GM12878 (cell line): ENCODE data around the gene TIA1. TPM values are rescaled to one million over a fixed set of nuclear protein-coding genes. Genes with fewer than 3 reads are reported as not detected.

Source experiments
- ATF2 ChIP-seq: IDR thresholded peaks from 2 replicates; pipeline ENCODE4 v1.6.1; 2012; ENCODE audit warnings: low read length, inconsistent platforms
- BACH1 ChIP-seq: fragments of 450-650 bp; IDR thresholded peaks from 2 replicates; pipeline ENCODE4 v1.6.1; 2017; ENCODE audit warnings: mild to moderate bottlenecking, borderline replicate concordance
- CREM ChIP-seq: IDR thresholded peaks from 2 replicates; pipeline ENCODE4 v1.6.1; 2014; ENCODE audit warnings: antibody characterized with exemption, low read depth
- CUX1 ChIP-seq: IDR thresholded peaks from 2 replicates; pipeline ENCODE4 v1.6.1; 2012; ENCODE audit warnings: improper control_type of control experiment, low read depth, low read length; ENCODE audit not compliant: insufficient replicate concordance
- ESRRA ChIP-seq: IDR thresholded peaks from 2 replicates; pipeline ENCODE4 v1.6.1; 2012; ENCODE audit warnings: mild to moderate bottlenecking, low read length, improper control_type of control experiment
- ETV6 ChIP-seq, 2 experiments: fragments of 450-650 bp in 1 of 2; IDR thresholded peaks in 1 of 2; conservative IDR thresholded peaks in 1 of 2; 2 replicates each; pipeline ENCODE4 v1.6.1; 2014; ENCODE audit warnings: antibody characterized with exemption in 1 of 2, borderline replicate concordance in 1 of 2, low read depth in 1 of 2, mild to moderate bottlenecking in 1 of 2, moderate library complexity in 1 of 2
- FOXM1 ChIP-seq: IDR thresholded peaks from 2 replicates; pipeline ENCODE4 v1.6.1; 2012; ENCODE audit warnings: low read depth, mild to moderate bottlenecking, inconsistent platforms, low read length, moderate library complexity
- HDAC2 ChIP-seq: fragments of 200-600 bp; sonication (generic); IDR thresholded peaks from 2 replicates; pipeline ENCODE4 v1.6.1; 2017
- IKZF1 ChIP-seq: fragments of 450-650 bp; conservative IDR thresholded peaks from 2 replicates; pipeline ENCODE4 v1.6.1; 2017; ENCODE audit warnings: antibody characterized with exemption, mild to moderate bottlenecking
- IKZF2 ChIP-seq, 2 experiments: fragments of 450-650 bp; IDR thresholded peaks; 2 replicates each; pipeline ENCODE4 v1.6.1; 2017; ENCODE audit warnings: mild to moderate bottlenecking in 2 of 2, moderate library complexity in 2 of 2
- MAX ChIP-seq: IDR thresholded peaks from 2 replicates; pipeline ENCODE4 v1.6.1; 2012; ENCODE audit warnings: low read depth, low read length, improper control_type of control experiment
- MXI1 ChIP-seq: fragments of 150-350 bp; IDR thresholded peaks from 2 replicates; pipeline ENCODE4 v1.6.1; 2011; ENCODE audit warnings: low read depth, mild to moderate bottlenecking, inconsistent platforms, low read length, improper control_type of control experiment
- NFIC ChIP-seq: IDR thresholded peaks from 2 replicates; pipeline ENCODE4 v1.6.1; 2012; ENCODE audit warnings: low read depth, mild to moderate bottlenecking, inconsistent platforms, low read length, moderate library complexity
- NFXL1 ChIP-seq: fragments of 450-650 bp; IDR thresholded peaks from 2 replicates; pipeline ENCODE4 v1.6.1; 2017; ENCODE audit warnings: antibody characterized with exemption, mild to moderate bottlenecking, borderline replicate concordance
- PAX5 ChIP-seq: IDR thresholded peaks from 2 replicates; pipeline ENCODE4 v1.6.1; 2011; ENCODE audit warnings: low read depth, low read length, borderline replicate concordance
- PKNOX1 ChIP-seq: fragments of 450-650 bp; IDR thresholded peaks from 2 replicates; pipeline ENCODE4 v1.6.1; 2016; ENCODE audit warnings: mild to moderate bottlenecking
- POLR2A ChIP-seq: IDR thresholded peaks from 2 replicates; pipeline ENCODE4 v1.6.1; 2011; ENCODE audit warnings: low read depth, mild to moderate bottlenecking, low read length
- RAD21 ChIP-seq: IDR thresholded peaks from 2 replicates; pipeline ENCODE4 v1.6.1; 2011; ENCODE audit warnings: mild to moderate bottlenecking, low read depth, low read length, moderate library complexity; ENCODE audit not compliant: insufficient read depth
- RFX5 ChIP-seq: IDR thresholded peaks from 2 replicates; pipeline ENCODE4 v1.6.1; 2011; ENCODE audit warnings: low read depth, low read length, improper control_type of control experiment
- SIN3A ChIP-seq: IDR thresholded peaks from 2 replicates; pipeline ENCODE4 v1.6.1; 2012; ENCODE audit warnings: low read depth, low read length, improper control_type of control experiment
- SMC3 ChIP-seq: IDR thresholded peaks from 2 replicates; pipeline ENCODE4 v1.6.1; 2011; ENCODE audit warnings: low read length, improper control_type of control experiment, borderline replicate concordance
- SRF ChIP-seq, 2 experiments: IDR thresholded peaks; 2 replicates each; pipeline ENCODE4 v1.6.1; 2011; ENCODE audit warnings: low read depth in 2 of 2, low read length in 2 of 2, mild to moderate bottlenecking in 1 of 2, moderate library complexity in 1 of 2
- WRNIP1 ChIP-seq: IDR thresholded peaks from 2 replicates; pipeline ENCODE4 v1.6.1; 2011; ENCODE audit warnings: low read depth, low read length, improper control_type of control experiment, borderline replicate concordance
- YBX1 ChIP-seq: fragments of 450-650 bp; IDR thresholded peaks from 2 replicates; pipeline ENCODE4 v1.6.1; 2016; ENCODE audit warnings: antibody characterized with exemption
- ZNF384 ChIP-seq: IDR thresholded peaks from 2 replicates; pipeline ENCODE4 v1.6.1; 2012; ENCODE audit warnings: low read depth, mild to moderate bottlenecking, low read length, improper control_type of control experiment, borderline replicate concordance
- polyA plus RNA-seq, 11 experiments: library from polyadenylated mRNA; depleted of rRNA in 4 of 11; unstranded in 6 of 11; stranded (reverse) in 5 of 11; fragments of >200 nt; fragmentation: Nextera tagmentation in 4 of 11; fragmentation: Illumina TruSeq in 1 of 11; extraction: Ambion mirVana in 4 of 11; extraction: Trizol in 1 of 11; gene quantifications; 1 replicate in 1 of 11; 2 replicates in 10 of 11; pipeline versions ENCODE4 v1.2.1 to v1.2.3, GENCODE V29; 2011 to 2016; ENCODE audit warnings: inconsistent platforms in 2 of 11, missing spikeins in 2 of 11, low read depth in 1 of 11
- total RNA-seq, 4 experiments: library from RNA; depleted of rRNA in 3 of 4; stranded (reverse); fragments of >200 nt in 3 of 4; fragmentation: Illumina TruSeq in 1 of 4; extraction: Trizol in 1 of 4; gene quantifications; 2 replicates each; pipeline versions ENCODE4 v1.2.1 to v1.2.3, GENCODE V29; 2013 to 2021

TIA1 gene
- total and polyA plus RNA-seq, 10 of the 15 experiments (the other 5 are each of a cell fraction or from before 2014, with no cell fraction given): 21.5 to 155 (median 67.0) TPM

GRCh38 chr2:70248181-70248847 lies at the start of gene TIA1 (continued):
- no peak for TF ChIP-seq MAX
- TF ChIP-seq ZNF384: no peak
- TF ChIP-seq PKNOX1: no peak
- no peak for TF ChIP-seq MXI1
- TF ChIP-seq NFXL1: no peak
- no peak for TF ChIP-seq ATF2
- TF ChIP-seq NFIC: no peak
- no peak for TF ChIP-seq CREM
- no peak for TF ChIP-seq WRNIP1
- TF ChIP-seq ETV6 (conservative IDR thresholded peaks at IDR 0.05 in 1 of 2, IDR thresholded peaks at IDR 0.05 in 1 of 2; ENCODE audit: borderline replicate concordance in 1 of 2, low read depth in 1 of 2): no peak
- TF ChIP-seq HDAC2: no peak
- TF ChIP-seq SIN3A: no peak
- TF ChIP-seq IKZF1: peak; percentile 94
- no peak for TF ChIP-seq RFX5
- peak; percentile 89 for TF ChIP-seq POLR2A
- no peak for TF ChIP-seq PAX5
- no peak for TF ChIP-seq FOXM1
- no peak for TF ChIP-seq SRF (IDR thresholded peaks at IDR 0.05; ENCODE audit: low read depth in 2 of 2, low read length in 2 of 2)
- no peak for TF ChIP-seq RAD21
- no peak for TF ChIP-seq CUX1
- TF ChIP-seq SMC3: no peak
- no peak for TF ChIP-seq ESRRA
- TF ChIP-seq YBX1: no peak
- TF ChIP-seq IKZF2 (IDR thresholded peaks at IDR 0.05): no peak; a peak in 1 of 4 replicates
- TF ChIP-seq BACH1: peak; percentile 59; the same call in 1 of the 2 replicates
